Measurements from ENCODE around the gene PSMC2.

DNA sequence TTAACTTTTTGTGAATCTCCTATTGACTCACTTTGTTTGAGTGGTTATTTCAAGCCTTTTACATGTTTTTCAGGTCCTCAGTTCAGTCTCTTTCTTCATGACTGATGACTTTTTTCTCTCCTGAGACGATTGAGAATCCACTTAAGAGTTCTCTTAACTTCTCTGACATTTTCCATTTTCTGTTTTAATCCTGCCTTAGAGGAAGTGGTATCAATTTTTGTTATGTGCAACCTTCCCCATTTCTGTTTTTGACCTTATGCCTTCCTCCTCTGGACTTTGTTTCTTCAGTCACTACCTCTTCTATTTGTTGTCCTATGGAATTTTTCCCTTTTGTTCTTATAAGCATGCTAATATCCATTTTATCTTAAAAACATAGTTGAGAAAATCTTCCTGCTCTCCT is 2.4 kb downstream of the PSMC2 start:
- no peak for TF ChIP-seq CTCF (IDR thresholded peaks at IDR 0.05)
- TF ChIP-seq POLR2A (IDR thresholded peaks at IDR 0.05), result no peak
